GM21737 (cell line): ENCODE data around the gene ATAD2B.

Experiments used
- ATAC-seq: cut with Tn5 transposase; IDR thresholded peaks from one replicate; pipeline ENCODE4 v1.9.1; 2021; ENCODE audit warnings: mild to moderate bottlenecking, moderate library complexity; ENCODE audit not compliant: unreplicated experiment

The ATAD2B gene

DNA sequence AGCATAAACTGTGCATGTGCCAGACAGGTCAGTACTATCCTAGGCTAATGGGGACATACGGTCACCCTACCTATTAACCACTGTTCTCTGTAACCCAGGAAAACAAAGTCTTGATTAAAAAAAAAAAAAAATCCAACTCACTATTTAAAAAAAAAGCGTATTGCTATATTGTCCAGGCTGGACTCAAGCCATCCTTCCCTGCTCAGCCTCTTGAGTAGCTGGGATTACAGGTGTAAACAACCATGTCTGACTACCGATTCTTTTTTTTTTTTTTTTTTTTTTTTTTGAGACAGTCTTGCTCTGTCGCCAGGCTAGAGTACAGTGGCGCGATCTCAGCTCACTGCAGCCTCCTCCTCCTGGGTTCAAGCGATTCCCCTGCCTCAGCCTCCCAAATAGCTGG lies 11.6 kb downstream of the ATAD2B start:
- no peak for ATAC-seq

DNA sequence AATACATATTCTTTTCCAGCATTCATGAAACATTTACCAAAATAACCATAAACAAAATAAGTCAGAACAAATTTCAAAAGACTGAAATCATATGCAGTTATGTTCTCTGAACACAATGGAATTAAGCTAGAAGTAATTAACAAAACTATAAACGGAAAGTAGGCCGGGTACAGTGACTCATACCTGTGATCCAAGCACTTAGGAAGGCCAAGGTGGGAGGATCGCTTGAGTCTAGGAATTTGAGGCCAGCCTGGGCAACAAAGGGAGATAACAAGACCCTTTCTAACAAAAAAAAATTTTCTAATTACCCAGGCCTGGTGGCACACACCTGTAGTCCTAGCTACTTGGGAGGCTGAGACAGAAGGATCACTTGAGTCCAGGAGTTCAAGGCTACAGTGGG lies 14.9 kb downstream of the ATAD2B start:
- ATAC-seq = no peak

- no peak for ATAC-seq
Measured at GRCh38 chr2:23905155-23905554, 21.8 kb downstream of the ATAD2B start.

- no peak for ATAC-seq
Measured at GRCh38 chr2:23904692-23905091, 22.2 kb downstream of the ATAD2B start.

- ATAC-seq = no peak
Measured at GRCh38 chr2:23904215-23904614, 22.7 kb downstream of the ATAD2B start.

- ATAC-seq = no peak
Measured at GRCh38 chr2:23903034-23903433, 23.9 kb downstream of the ATAD2B start.

- no peak for ATAC-seq
Measured at GRCh38 chr2:23901966-23902846, 24.7 kb downstream of the ATAD2B start.

DNA sequence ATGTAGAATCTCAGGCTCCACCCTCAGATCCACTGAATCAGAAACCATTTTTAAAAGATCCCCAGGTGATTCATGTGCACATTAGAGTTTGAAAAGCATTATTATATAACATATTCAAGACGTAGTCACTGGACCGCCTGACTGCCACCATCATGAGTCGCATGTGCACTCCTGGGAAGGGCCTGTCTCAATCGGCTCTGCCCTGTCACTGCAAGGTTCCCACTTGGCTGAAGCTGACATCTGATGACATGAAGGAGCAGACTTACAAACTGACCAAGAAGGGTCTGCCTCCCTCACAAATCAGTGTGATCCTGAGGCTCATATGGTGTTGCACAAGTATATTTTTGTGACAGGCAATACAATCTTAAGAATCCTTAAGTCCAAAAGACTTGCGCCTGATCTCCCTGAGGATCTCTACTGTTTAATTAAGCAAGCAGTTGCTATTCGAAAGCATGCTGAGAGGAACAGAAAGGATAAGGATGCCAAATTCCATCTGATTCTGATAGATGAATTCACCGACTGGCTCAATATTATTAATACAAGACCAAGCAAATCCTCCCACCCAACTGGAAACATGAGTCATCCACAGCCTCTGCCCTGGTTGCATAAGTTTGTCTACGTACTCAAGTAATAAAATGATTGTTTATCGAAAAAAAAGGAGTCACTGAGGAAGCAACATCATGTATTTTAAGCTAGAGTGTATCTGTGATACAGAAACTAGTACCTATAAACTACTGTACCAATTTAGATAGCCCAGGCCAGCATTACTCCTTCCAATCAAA lies 26.2 kb downstream of the ATAD2B start:
- no peak for ATAC-seq

GRCh38 chr2:23900133-23900532 lies 26.8 kb downstream of the ATAD2B start:
- no peak for ATAC-seq

DNA sequence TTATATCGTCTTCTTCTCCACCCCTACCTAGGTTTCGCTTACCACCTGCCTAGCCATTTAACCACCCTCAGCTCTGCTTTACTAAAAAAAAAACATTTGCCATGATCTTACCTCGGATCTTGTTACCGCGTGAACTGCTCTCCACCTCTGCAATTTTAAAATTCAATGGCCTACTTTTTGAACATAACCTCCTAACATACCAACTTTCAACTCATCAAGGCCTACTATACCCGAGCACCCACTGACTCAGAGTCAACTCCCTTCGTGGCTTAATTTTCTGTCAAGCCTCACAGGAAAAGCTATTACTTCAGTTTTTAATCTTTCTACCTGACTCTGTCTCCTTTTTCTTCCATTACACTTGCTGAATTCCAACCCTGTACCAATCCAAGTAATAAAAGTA lies 55.7 kb downstream of the ATAD2B start:
- no peak for ATAC-seq

- ATAC-seq = no peak
Measured at GRCh38 chr2:23867449-23867848, 59.5 kb downstream of the ATAD2B start.

DNA sequence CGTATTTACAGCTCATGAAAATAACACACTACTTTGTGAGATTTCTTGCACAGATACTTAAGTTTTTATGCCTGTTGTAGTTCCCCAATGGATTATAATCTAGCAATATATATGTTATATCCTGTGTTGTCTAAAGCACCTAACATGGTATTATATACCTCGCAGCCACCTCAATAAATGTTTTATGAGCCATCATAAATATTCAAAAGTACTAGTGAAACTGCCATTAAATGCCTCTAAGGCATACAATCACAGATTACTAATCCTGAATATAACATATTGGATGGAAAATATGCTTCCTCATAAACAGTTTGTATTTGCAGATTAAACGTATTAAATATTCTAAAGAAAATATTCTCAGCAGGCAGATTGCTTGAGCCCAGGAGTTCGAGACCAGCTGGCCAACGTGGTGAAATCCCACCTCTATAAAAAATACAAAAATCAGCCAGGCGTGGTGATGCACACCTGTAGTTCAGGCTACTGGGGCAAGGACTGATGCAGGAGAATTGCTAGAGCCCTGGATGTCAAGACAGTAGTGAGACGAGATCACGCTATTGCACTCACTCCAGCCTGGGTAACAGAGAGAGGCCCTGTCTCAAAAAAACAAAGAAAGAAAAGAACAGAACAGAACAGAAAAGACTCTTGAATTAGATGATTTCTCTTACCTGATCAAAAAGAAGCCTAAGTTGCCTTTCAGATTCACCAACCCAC lies 64.1 kb downstream of the ATAD2B start:
- ATAC-seq = no peak

DNA sequence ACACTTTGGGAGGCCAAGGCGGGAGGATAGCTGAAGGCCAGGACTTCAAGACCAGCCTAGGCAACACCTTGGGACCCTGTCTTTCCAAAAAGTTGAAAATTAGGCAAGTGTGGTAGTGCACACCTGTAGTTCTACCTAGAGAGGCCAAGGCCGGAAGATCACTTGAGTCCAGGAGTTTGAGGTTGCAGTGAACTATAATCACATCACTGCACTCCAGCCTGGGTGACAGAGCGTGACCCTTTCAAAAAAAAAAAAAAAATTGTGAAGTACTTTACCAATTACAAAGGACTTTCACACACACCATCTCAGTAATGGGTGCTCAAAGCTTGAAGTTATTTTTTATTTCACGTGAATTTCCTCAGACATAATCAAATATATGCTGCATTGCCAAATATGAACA lies 65.0 kb downstream of the ATAD2B start:
- ATAC-seq = no peak

DNA sequence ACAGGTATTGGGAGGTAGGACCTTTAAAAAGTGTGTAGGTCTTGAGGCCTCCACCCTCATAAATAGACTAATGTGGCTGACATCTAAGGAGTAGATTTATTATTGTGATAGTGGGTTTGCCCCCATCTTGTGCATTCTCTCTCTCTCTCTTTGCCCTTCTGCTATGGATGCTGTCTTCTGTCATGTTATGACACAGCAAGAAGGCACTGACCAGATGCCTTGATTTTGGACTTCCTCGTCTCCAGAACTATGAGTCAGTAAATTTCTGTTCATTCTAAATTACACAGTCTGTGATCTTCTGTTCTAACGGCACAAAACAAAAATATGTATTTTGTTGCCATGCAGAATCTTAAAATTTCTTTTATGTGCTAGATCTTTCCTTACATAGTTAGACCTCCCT lies 66.9 kb downstream of the ATAD2B start:
- no peak for ATAC-seq

DNA sequence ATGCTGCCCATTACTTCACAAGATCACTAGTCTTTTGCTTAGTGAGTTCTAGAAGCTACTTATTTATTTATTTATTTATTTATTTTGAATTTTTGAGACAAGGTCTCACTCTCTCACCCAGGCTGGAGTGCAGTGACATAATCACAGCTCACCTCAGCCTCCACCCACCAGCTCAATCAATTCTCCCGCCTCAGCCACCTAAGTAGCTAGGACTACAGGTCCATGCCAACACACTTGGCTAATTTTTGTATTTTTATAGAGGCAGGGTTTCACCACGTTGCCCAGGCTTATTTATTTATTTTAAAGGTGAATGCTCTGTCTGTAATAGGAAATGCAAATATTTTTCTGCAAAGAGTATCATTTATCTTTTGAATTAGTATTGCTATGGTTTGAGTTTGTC lies 67.7 kb downstream of the ATAD2B start:
- ATAC-seq = no peak

DNA sequence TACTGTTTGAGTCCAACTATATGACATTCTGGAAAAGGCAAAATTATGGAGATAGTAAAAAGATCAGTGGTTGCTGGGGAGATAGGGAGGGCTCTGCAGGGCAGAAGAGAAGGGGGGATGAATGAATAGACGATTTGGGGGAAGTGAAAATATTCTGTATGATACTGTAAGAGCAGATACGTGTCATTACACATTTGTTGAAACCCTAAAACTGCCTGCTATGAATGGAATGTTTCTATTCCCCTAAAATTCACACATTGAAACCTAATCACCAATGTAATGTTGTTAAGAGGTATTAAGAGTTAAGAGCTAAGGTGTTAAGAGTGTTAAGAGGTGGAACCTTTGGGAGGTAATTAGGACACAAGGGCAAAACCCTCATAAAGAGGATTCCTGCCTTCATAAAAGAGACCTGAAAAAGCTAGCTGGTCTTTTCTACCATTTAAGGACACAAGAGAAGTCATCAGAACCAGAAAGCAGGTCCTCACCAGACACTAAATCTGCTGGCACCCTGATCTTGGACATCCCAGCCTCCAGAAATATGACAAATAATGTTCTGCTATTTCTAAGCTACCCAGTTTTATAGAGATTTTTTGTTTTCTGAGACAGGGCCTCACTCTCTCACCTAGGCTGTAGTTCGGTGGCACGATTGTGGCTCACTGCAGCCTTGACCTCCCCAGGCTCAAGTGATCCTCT lies 76.2 kb downstream of the ATAD2B start:
- peak; percentile 57 for ATAC-seq

DNA sequence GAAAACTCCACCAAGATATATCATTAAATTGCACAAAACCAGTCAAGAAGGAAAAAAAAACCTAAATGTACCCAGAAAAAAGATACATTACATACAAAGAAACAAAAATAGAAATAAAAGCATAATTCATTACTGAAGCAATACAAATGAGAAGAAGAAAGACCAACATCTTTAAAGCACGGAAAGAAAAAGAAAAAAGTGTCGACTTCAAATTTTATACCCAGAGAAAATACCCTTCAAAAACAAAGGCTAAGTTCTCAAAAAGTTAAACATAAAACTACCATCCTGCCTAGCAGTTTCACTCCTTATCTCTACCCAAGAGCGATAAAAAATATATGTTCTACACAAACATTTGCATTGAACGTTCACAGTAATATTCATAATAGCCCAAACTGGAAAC lies 82.0 kb downstream of the ATAD2B start:
- no peak for ATAC-seq

DNA sequence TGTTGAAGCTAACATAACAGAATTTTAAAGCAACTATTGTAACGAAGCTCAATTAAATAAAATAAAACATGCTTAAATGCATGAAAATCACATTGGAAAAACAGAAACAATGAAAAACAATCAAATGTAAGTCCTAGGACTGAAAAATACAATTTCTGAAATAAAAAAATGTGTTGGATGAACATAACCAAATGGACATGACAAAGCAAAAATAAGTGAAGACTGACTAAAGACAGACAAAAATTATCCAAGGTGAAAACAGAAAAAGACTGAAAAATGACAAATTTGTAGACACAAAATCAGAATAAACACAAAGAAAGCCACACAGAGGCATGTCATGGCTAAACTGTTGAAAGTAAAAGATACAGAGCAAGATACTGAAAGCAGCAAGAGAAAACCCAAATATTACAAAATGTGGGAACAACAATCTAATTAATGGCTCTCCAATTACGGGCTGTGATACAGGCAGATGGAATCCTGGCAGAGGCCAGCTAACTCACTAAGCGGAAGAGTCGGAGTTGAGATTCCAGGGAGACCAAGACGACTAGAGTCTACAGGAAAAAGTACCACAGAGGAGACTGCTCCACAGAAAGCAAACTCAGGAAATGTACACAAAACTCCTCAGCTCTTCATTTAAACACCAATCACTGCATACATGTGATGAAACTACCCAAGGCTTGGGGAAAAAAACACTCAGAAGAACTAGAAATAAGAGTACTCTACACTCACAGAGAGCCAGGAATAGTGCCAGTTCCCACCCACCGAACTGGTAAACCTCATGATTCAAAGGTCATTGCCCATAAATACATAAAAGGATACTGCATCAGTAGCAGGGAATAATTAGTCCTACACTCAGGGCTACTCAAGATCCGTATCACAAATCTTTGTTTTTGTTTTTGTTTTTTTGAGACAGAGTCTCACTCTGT lies 83.6 kb downstream of the ATAD2B start:
- ATAC-seq = no peak

DNA sequence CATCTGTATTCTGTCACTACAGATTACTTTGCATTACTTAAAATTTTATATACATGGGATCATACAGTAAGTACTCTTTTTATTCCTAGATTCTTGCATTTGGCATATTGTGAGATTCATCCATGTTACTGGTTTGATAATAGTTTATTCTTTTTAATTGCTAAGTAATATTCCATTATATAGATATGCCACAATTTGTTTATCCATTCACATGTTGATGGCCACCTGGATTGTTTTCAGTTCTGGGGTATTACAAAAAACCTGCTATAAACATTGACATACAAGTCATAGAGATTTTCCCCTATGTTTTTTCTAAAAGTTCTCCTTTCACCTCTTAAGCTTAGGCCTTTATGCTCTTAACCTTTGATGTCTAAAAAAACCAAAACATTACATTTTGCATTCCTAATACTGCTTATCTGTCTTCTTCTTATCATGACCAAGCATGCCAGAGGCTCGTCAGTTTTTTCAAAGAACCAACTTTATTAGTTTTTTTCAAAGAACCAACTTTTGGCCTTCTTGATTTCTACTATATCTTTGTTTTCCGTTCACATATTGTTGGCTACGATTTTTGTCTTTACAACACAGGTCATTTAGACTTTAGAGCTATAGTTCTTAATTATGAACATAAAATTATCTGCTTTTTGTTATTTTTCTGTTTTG lies 86.9 kb downstream of the ATAD2B start:
- no peak for ATAC-seq
